Hepatocyte (in vitro differentiated cells): ENCODE measurements around the gene DBH. TPM values are rescaled to one million over a fixed set of nuclear protein-coding genes. Genes with fewer than 3 reads are reported as not detected.

Experiments
- DNase-seq: peaks from one replicate; pipeline ENCODE4 v3.0.0-alpha.2; 2016; ENCODE audit warnings: low spot score
- H2AFZ ChIP-seq: fragments of 200-600 bp; sonication (generic); 2 replicates; pipeline ENCODE4 v1.6.0; 2016; ENCODE audit warnings: antibody characterized with exemption, mild to moderate bottlenecking
- H3K27ac ChIP-seq: fragments of 200-600 bp; sonication (generic); 2 replicates; pipeline ENCODE4 v1.5.1; 2016; ENCODE audit warnings: mild to moderate bottlenecking
- H3K27me3 ChIP-seq: fragments of 200-600 bp; sonication (generic); 2 replicates; pipeline ENCODE4 v1.6.1; 2016
- H3K36me3 ChIP-seq: fragments of 200-600 bp; sonication (generic); replicated peaks from 2 replicates; pipeline ENCODE4 v1.5.1; 2016; ENCODE audit warnings: low read depth; ENCODE audit not compliant: insufficient read depth
- H3K4me1 ChIP-seq: fragments of 200-600 bp; sonication (generic); 2 replicates; pipeline ENCODE4 v1.5.1; 2016; ENCODE audit warnings: mild to moderate bottlenecking, moderate library complexity; ENCODE audit not compliant: insufficient read depth
- H3K4me2 ChIP-seq: fragments of 200-600 bp; sonication (generic); 2 replicates; pipeline ENCODE4 v1.6.0; 2016
- H3K4me3 ChIP-seq: fragments of 200-600 bp; sonication (generic); 2 replicates; pipeline ENCODE4 v1.5.1; 2016; ENCODE audit warnings: mild to moderate bottlenecking
- H3K79me2 ChIP-seq: fragments of 200-600 bp; sonication (generic); 2 replicates; pipeline ENCODE4 v1.6.0; 2017; ENCODE audit warnings: mild to moderate bottlenecking
- H3K9me2 ChIP-seq: fragments of 200-600 bp; sonication (generic); replicated peaks from 2 replicates; pipeline ENCODE4 v1.6.0; 2017; ENCODE audit warnings: mild to moderate bottlenecking; ENCODE audit not compliant: insufficient read depth
- H3K9me3 ChIP-seq: fragments of 200-600 bp; sonication (generic); 2 replicates; pipeline ENCODE4 v1.5.1; 2016; ENCODE audit warnings: low read depth, mild to moderate bottlenecking
- H4K20me1 ChIP-seq: fragments of 200-600 bp; sonication (generic); 2 replicates; pipeline ENCODE4 v1.6.0; 2016; ENCODE audit warnings: mild to moderate bottlenecking; ENCODE audit not compliant: insufficient read depth, poor library complexity, severe bottlenecking
- EZH2 ChIP-seq: fragments of 200-600 bp; sonication (generic); IDR thresholded peaks from 2 replicates; pipeline ENCODE4 v1.6.1; 2016; ENCODE audit warnings: antibody characterized with exemption, mild to moderate bottlenecking, borderline replicate concordance
- EZH2phosphoT487 ChIP-seq: fragments of 200-600 bp; sonication (generic); IDR thresholded peaks from one replicate; pipeline ENCODE4 v1.6.1; 2018; ENCODE audit warnings: antibody characterized with exemption, mild to moderate bottlenecking, low read depth, moderate library complexity; ENCODE audit not compliant: unreplicated experiment, severe bottlenecking
- WGBS: methylation state at CpG from one replicate; pipeline ENCODE4 v1.1.6; 2016; ENCODE audit warnings: low lambda C conversion rate; ENCODE audit errors: missing lambda C conversion rate; 5-methylcytosine and 5-hydroxymethylcytosine counted together
- polyA plus RNA-seq: library from polyadenylated mRNA; unstranded; fragments of >200 nt; fragmentation: Nextera tagmentation; extraction: Ambion mirVana; gene quantifications from 2 replicates; pipeline ENCODE4 v1.2.1, GENCODE V29; 2016
- total RNA-seq: library from RNA; depleted of rRNA; stranded (reverse); fragments of >200 nt; gene quantifications from 2 replicates; pipeline ENCODE4 v1.2.3, GENCODE V29; 2014
- TF ChIP-seq, protein P1 (sequence below): fragments of 200-600 bp; sonication (generic); IDR thresholded peaks from 2 replicates; pipeline ENCODE4 v1.5.1; 2016; ENCODE audit warnings: antibody characterized with exemption, mild to moderate bottlenecking; ENCODE audit not compliant: poor library complexity

DBH gene
- total and polyA plus RNA-seq, 2 experiments from 2014 or later: 0.44 TPM; not detected in 1

DNA sequence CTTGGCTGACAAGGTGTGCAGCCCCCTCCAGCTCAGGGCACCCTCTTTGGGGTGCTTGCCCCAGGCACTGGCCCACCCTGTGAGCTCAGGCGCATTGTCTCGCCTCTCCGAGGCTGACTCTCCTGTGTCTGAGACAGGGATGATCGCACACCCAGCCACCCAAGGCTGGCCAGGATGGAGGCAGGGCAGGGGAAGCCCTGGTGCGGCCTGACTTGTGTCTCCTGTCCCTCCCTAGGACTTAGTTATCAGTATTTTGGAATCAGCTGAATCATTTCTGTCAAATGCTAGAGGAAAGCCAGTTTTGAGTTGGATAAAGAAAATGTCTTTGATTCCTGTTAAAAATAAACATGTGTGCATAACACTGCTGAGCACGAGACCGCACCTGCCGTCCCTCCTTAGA lies 2.5 kb upstream of the DBH start:
- Histone ChIP-seq H3K9me3 (no peaks in the 10 kb centered on the region), H3K4me2 (no peak overlapping the region), H3K36me3 (no peaks in the 10 kb centered on the region), H3K27me3 (no peaks in the 10 kb centered on the region), H3K9me2 (no peaks in the 10 kb centered on the region), H4K20me1 (no peaks in the 10 kb centered on the region), H2AFZ (no peak overlapping the region), H3K4me3 (no peak overlapping the region), H3K4me1 (no peaks in the 10 kb centered on the region), H3K79me2 (no peaks in the 10 kb centered on the region), H3K27ac (no peak overlapping the region)
- DNase-seq: no peak
- WGBS: 69% methylated on average over 8 of the region's 8 CpGs
- no peak for TF ChIP-seq EZH2
- TF ChIP-seq, protein P1, sequence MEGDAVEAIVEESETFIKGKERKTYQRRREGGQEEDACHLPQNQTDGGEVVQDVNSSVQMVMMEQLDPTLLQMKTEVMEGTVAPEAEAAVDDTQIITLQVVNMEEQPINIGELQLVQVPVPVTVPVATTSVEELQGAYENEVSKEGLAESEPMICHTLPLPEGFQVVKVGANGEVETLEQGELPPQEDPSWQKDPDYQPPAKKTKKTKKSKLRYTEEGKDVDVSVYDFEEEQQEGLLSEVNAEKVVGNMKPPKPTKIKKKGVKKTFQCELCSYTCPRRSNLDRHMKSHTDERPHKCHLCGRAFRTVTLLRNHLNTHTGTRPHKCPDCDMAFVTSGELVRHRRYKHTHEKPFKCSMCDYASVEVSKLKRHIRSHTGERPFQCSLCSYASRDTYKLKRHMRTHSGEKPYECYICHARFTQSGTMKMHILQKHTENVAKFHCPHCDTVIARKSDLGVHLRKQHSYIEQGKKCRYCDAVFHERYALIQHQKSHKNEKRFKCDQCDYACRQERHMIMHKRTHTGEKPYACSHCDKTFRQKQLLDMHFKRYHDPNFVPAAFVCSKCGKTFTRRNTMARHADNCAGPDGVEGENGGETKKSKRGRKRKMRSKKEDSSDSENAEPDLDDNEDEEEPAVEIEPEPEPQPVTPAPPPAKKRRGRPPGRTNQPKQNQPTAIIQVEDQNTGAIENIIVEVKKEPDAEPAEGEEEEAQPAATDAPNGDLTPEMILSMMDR: no peak
- TF ChIP-seq EZH2phosphoT487: no peak

DNA sequence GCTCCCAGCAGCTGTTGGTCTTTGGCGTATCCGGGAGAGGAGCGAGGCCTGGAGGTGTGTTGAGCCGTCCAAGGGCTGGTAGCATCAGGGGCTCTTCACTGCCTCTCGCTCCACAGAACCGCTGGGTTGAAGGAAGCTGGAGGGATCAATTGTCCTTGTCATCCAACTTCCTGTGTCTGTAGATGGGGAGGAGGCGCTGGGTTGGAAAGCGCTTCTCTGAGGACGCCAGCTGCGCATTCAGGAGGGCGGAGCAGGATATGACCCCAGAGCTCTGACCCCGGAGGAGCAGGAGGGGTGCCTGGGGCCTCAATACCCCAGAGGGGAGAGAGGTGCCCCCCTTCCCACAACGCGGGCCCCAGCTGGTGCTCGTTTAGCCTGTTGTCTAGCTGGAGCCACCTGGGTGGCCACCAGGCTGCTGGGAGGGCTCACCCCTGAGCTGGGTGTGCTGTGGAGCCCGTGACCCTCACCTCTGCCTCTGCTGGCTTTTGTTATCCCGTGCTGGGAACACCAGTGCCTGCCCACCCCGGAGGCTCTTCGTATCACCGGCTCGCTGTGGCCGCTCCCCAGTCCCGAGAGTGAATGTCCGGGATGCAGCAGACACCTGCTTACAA lies 2.0 kb upstream of the DBH start:
- Histone ChIP-seq H3K4me2 (no peak overlapping the region), H3K4me1 (no peaks in the 10 kb centered on the region), H4K20me1 (no peaks in the 10 kb centered on the region), H3K4me3 (no peak overlapping the region), H3K36me3 (no peaks in the 10 kb centered on the region), H3K27me3 (no peaks in the 10 kb centered on the region), H3K27ac (no peak overlapping the region), H2AFZ (no peak overlapping the region), H3K79me2 (no peaks in the 10 kb centered on the region), H3K9me3 (no peaks in the 10 kb centered on the region), H3K9me2 (no peaks in the 10 kb centered on the region)
- 59% methylated on average over 23 of the region's 24 CpGs for WGBS
- DNase-seq: no peak
- TF ChIP-seq, protein P1: no peak
- TF ChIP-seq EZH2: no peak
- TF ChIP-seq EZH2phosphoT487: no peak

DNA sequence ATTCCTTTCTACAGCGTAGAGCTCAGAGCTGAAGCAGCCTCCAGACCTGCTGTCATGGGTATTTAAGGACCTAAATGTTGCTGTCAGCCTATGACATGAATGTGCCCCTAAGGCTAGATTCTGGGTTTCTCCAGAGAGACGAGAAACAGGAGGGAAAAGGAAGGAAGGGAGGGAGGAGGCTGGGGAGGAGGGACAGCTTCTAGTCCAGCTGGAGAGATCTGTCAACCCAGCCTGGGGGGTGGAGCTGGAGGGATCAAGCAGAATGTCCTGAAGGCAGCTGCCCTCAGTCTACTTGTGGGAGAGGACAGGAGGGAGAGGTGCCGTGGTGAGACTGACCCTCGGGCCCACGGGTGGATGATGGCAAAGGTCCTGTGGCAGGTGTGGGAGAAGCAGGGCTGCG lies 1.1 kb upstream of the DBH start:
- H2AFZ ChIP-seq: no peak overlapping the region

More for the DNA sequence above, 1.1 kb upstream of the DBH start:
- Histone ChIP-seq H4K20me1 (no peaks in the 10 kb centered on the region), H3K27me3 (no peaks in the 10 kb centered on the region), H3K4me3 (no peak overlapping the region), H3K4me1 (no peaks in the 10 kb centered on the region), H3K4me2 (no peak overlapping the region), H3K27ac (no peak overlapping the region), H3K79me2 (no peaks in the 10 kb centered on the region), H3K36me3 (no peaks in the 10 kb centered on the region), H3K9me3 (no peaks in the 10 kb centered on the region), H3K9me2 (no peaks in the 10 kb centered on the region)
- no peak for DNase-seq
- TF ChIP-seq EZH2phosphoT487 (no peak), EZH2 (no peak)
- TF ChIP-seq, protein P1: no peak
- WGBS: 65% methylated on average over 5 of the region's 6 CpGs
